ENCODE measurements around the gene CERS1.

- TF ChIP-seq, protein P1, sequence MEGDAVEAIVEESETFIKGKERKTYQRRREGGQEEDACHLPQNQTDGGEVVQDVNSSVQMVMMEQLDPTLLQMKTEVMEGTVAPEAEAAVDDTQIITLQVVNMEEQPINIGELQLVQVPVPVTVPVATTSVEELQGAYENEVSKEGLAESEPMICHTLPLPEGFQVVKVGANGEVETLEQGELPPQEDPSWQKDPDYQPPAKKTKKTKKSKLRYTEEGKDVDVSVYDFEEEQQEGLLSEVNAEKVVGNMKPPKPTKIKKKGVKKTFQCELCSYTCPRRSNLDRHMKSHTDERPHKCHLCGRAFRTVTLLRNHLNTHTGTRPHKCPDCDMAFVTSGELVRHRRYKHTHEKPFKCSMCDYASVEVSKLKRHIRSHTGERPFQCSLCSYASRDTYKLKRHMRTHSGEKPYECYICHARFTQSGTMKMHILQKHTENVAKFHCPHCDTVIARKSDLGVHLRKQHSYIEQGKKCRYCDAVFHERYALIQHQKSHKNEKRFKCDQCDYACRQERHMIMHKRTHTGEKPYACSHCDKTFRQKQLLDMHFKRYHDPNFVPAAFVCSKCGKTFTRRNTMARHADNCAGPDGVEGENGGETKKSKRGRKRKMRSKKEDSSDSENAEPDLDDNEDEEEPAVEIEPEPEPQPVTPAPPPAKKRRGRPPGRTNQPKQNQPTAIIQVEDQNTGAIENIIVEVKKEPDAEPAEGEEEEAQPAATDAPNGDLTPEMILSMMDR (IDR thresholded peaks at IDR 0.05), result no peak
- TF ChIP-seq POLR2A (IDR thresholded peaks at IDR 0.05) (no peak), POLR2AphosphoS5 (IDR thresholded peaks at IDR 0.05) (no peak)
Measured at GRCh38 chr19:18919900-18920214, 23.9 kb upstream of the CERS1 start.
